ENCODE data around the gene EIF4ENIF1. TPM values are rescaled to one million over a fixed set of nuclear protein-coding genes. Genes with fewer than 3 reads are reported as not detected.

Gene EIF4ENIF1
- total RNA-seq, 1 experiment from 2014 or later: 36.3 TPM

GRCh38 chr22:31394326-31394725 is 95.3 kb downstream of the EIF4ENIF1 start:
- Histone ChIP-seq H3K4me2 (ENCODE audit: insufficient read depth, insufficient read length, low read length) (no peak overlapping the region), H3K4ac (ENCODE audit: low read depth, low read length) (no peak overlapping the region), H4K5ac (ENCODE audit: insufficient read length, low read depth, low read length) (no peak overlapping the region), H2BK5ac (ENCODE audit: insufficient read length, low read length) (no peak overlapping the region), H3K56ac (ENCODE audit: insufficient read length, low read depth, low read length) (no peak overlapping the region), H4K8ac (replicated peaks; ENCODE audit: insufficient read length, low read depth, low read length) (no peak overlapping the region), H3K27me3 (ENCODE audit: insufficient read depth, low read length) (no peaks in the 10 kb centered on the region), H3K4me1 (ENCODE audit: insufficient read depth, low read length) (no peaks in the 10 kb centered on the region), H3K27ac (ENCODE audit: insufficient read length, low read depth, low read length) (no peak overlapping the region), H3K23ac (ENCODE audit: insufficient read length, low read depth, low read length) (no peak overlapping the region), H3T11ph (ENCODE audit: low read length) (no peak overlapping the region), H2AK5ac (ENCODE audit: insufficient read length, low read length) (no peak overlapping the region), H2BK12ac (ENCODE audit: insufficient read length, low read depth, low read length) (no peak overlapping the region), H3K23me2 (ENCODE audit: insufficient read length, low read depth, low read length, poor library complexity, severe bottlenecking) (no peaks in the 10 kb centered on the region), H4K91ac (ENCODE audit: insufficient read length, low read depth, low read length) (no peak overlapping the region), H3K9ac (ENCODE audit: extremely low read depth, insufficient read length, low read length) (no peak overlapping the region), H3K79me1 (ENCODE audit: insufficient read depth, low read depth, low read length, poor library complexity, severe bottlenecking) (no peaks in the 10 kb centered on the region), H3K9me3 (ENCODE audit: control insufficient read depth, low read depth, low read length) (no peaks in the 10 kb centered on the region), H2AFZ (ENCODE audit: low read length) (no peak overlapping the region), H3K79me2 (ENCODE audit: insufficient read depth, low read length) (no peaks in the 10 kb centered on the region), H2BK20ac (ENCODE audit: low read depth, low read length, poor library complexity, severe bottlenecking) (no peak overlapping the region), H2BK120ac (ENCODE audit: low read depth, low read length, poor library complexity, severe bottlenecking) (no peak overlapping the region), H3K14ac (ENCODE audit: insufficient read depth, low read length) (no peak overlapping the region), H4K20me1 (ENCODE audit: control insufficient read depth, insufficient read depth, insufficient read length) (no peaks in the 10 kb centered on the region), H3K18ac (ENCODE audit: insufficient read length, low read depth, low read length) (no peak overlapping the region), H2BK15ac (ENCODE audit: low read depth, low read length) (no peak overlapping the region)
- H3K27me3 Mint-ChIP-seq (ENCODE audit: low read depth): peaks cover 2% of the 10 kb centered on the region; the same call in 1 of the 2 replicates
- no peak overlapping the region for H3K4me3 Mint-ChIP-seq
- WGBS (ENCODE audit: extremely low coverage, insufficient read length, low lambda C conversion rate): no CpG with 5 or more reads among the region's 3 CpGs
- peaks cover 2 to 9% of the 10 kb centered on the region in 2 experiments; a peak in 3 of 4 replicates for H3K4me1 Mint-ChIP-seq
- H3K27ac Mint-ChIP-seq: no peak overlapping the region
- H3K9me3 Mint-ChIP-seq: peaks cover 0 to 4% of the 10 kb centered on the region in 2 experiments; a peak in 2 of 5 replicates
- DNase-seq: no peak
- TF ChIP-seq, protein P1, sequence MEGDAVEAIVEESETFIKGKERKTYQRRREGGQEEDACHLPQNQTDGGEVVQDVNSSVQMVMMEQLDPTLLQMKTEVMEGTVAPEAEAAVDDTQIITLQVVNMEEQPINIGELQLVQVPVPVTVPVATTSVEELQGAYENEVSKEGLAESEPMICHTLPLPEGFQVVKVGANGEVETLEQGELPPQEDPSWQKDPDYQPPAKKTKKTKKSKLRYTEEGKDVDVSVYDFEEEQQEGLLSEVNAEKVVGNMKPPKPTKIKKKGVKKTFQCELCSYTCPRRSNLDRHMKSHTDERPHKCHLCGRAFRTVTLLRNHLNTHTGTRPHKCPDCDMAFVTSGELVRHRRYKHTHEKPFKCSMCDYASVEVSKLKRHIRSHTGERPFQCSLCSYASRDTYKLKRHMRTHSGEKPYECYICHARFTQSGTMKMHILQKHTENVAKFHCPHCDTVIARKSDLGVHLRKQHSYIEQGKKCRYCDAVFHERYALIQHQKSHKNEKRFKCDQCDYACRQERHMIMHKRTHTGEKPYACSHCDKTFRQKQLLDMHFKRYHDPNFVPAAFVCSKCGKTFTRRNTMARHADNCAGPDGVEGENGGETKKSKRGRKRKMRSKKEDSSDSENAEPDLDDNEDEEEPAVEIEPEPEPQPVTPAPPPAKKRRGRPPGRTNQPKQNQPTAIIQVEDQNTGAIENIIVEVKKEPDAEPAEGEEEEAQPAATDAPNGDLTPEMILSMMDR (conservative IDR thresholded peaks at IDR 0.05): no peak
- no peaks in the 10 kb centered on the region; a peak in 1 of 7 replicates for H3K36me3 Mint-ChIP-seq (ENCODE audit: insufficient read depth in 1 of 3, low read depth in 3 of 3)

Data from H9 (cell line).